ENCODE measurements around the gene CMTM5.

The CMTM5 gene

GRCh38 chr14:23352506-23353432 lies 24.1 kb upstream of the CMTM5 start, which contains the start of gene SLC22A17:
TSS of gene SLC22A17 (minus strand) at chr14:23352887.
- no peaks in the 10 kb centered on the region for H3K9me3 Mint-ChIP-seq
- peaks cover 41% of the 10 kb centered on the region for H3K27me3 Mint-ChIP-seq
- H3K27ac Mint-ChIP-seq, result no peak within 1 kb of the TSS
- H3K36me3 Mint-ChIP-seq (ENCODE audit: low read depth), result no peaks in the 10 kb centered on the region
- H3K4me1 Mint-ChIP-seq (ENCODE audit: low read depth), result peaks cover 8% of the 10 kb centered on the region
- peak within 1 kb of the TSS; percentile 75 for H3K4me3 Mint-ChIP-seq

- Mint-ChIP-seq H3K27ac (no peak overlapping the region), H3K27me3 (peaks cover 41% of the 10 kb centered on the region), H3K9me3 (no peaks in the 10 kb centered on the region), H3K4me3 (peak overlapping the region; percentile 75), H3K36me3 (ENCODE audit: low read depth) (no peaks in the 10 kb centered on the region), H3K4me1 (ENCODE audit: low read depth) (peaks cover 8% of the 10 kb centered on the region)
Observed at GRCh38 chr14:23353433-23353780, 23.4 kb upstream of the CMTM5 start.

- H3K36me3 Mint-ChIP-seq (ENCODE audit: low read depth), result no peaks in the 10 kb centered on the region
- H3K27ac Mint-ChIP-seq, result no peak overlapping the region
- H3K4me1 Mint-ChIP-seq (ENCODE audit: low read depth), result peaks cover 8% of the 10 kb centered on the region
- H3K4me3 Mint-ChIP-seq, result no peak overlapping the region
- H3K9me3 Mint-ChIP-seq, result no peaks in the 10 kb centered on the region
- peaks cover 41% of the 10 kb centered on the region for H3K27me3 Mint-ChIP-seq
Observed at GRCh38 chr14:23354990-23355389, 21.9 kb upstream of the CMTM5 start.

- peaks cover 32% of the 10 kb centered on the region for H3K27me3 Mint-ChIP-seq
Observed at GRCh38 chr14:23355871-23356435, 20.9 kb upstream of the CMTM5 start.

GRCh38 chr14:23356662-23357061 lies 20.2 kb upstream of the CMTM5 start:
- Mint-ChIP-seq H3K27me3 (peaks cover 27% of the 10 kb centered on the region), H3K4me3 (no peak overlapping the region), H3K27ac (no peak overlapping the region), H3K4me1 (ENCODE audit: low read depth) (peaks cover 4% of the 10 kb centered on the region), H3K9me3 (no peaks in the 10 kb centered on the region), H3K36me3 (ENCODE audit: low read depth) (no peaks in the 10 kb centered on the region)

More at GRCh38 chr14:23355871-23356435, 20.9 kb upstream of the CMTM5 start:
- Mint-ChIP-seq H3K36me3 (ENCODE audit: low read depth) (no peaks in the 10 kb centered on the region), H3K4me1 (ENCODE audit: low read depth) (peaks cover 8% of the 10 kb centered on the region), H3K27ac (no peak overlapping the region), H3K9me3 (no peaks in the 10 kb centered on the region), H3K4me3 (no peak overlapping the region)

- H3K27ac Mint-ChIP-seq, result no peak overlapping the region
- H3K4me1 Mint-ChIP-seq (ENCODE audit: low read depth), result peaks cover 4% of the 10 kb centered on the region
- no peaks in the 10 kb centered on the region for H3K36me3 Mint-ChIP-seq (ENCODE audit: low read depth)
- H3K4me3 Mint-ChIP-seq, result no peak overlapping the region
- no peaks in the 10 kb centered on the region for H3K9me3 Mint-ChIP-seq
- peaks cover 27% of the 10 kb centered on the region for H3K27me3 Mint-ChIP-seq
Observed at GRCh38 chr14:23357261-23357660, 19.6 kb upstream of the CMTM5 start.

GRCh38 chr14:23358042-23358441 lies 18.8 kb upstream of the CMTM5 start:
- Mint-ChIP-seq H3K27me3 (peaks cover 25% of the 10 kb centered on the region), H3K4me1 (ENCODE audit: low read depth) (peaks cover 1% of the 10 kb centered on the region), H3K36me3 (ENCODE audit: low read depth) (no peaks in the 10 kb centered on the region), H3K4me3 (no peak overlapping the region), H3K27ac (no peak overlapping the region), H3K9me3 (no peaks in the 10 kb centered on the region)

GRCh38 chr14:23358553-23359166 lies 18.2 kb upstream of the CMTM5 start:
- no peak overlapping the region for H3K4me3 Mint-ChIP-seq
- no peaks in the 10 kb centered on the region for H3K4me1 Mint-ChIP-seq (ENCODE audit: low read depth)
- no peaks in the 10 kb centered on the region for H3K36me3 Mint-ChIP-seq (ENCODE audit: low read depth)
- peaks cover 22% of the 10 kb centered on the region for H3K27me3 Mint-ChIP-seq
- H3K9me3 Mint-ChIP-seq, result no peaks in the 10 kb centered on the region
- no peak overlapping the region for H3K27ac Mint-ChIP-seq

GRCh38 chr14:23359167-23359626 lies 17.6 kb upstream of the CMTM5 start:
- Mint-ChIP-seq H3K4me3 (no peak overlapping the region), H3K4me1 (ENCODE audit: low read depth) (no peaks in the 10 kb centered on the region), H3K27me3 (peaks cover 20% of the 10 kb centered on the region), H3K36me3 (ENCODE audit: low read depth) (no peaks in the 10 kb centered on the region), H3K9me3 (no peaks in the 10 kb centered on the region), H3K27ac (no peak overlapping the region)

- Mint-ChIP-seq H3K27ac (no peak overlapping the region), H3K27me3 (peaks cover 24% of the 10 kb centered on the region), H3K4me3 (no peak overlapping the region), H3K36me3 (ENCODE audit: low read depth) (no peaks in the 10 kb centered on the region), H3K9me3 (no peaks in the 10 kb centered on the region), H3K4me1 (ENCODE audit: low read depth) (no peaks in the 10 kb centered on the region)
Observed at GRCh38 chr14:23359722-23360447, 17.0 kb upstream of the CMTM5 start.

- H3K4me1 Mint-ChIP-seq (ENCODE audit: low read depth), result no peaks in the 10 kb centered on the region
- H3K36me3 Mint-ChIP-seq (ENCODE audit: low read depth), result no peaks in the 10 kb centered on the region
- no peak overlapping the region for H3K27ac Mint-ChIP-seq
- no peak overlapping the region for H3K4me3 Mint-ChIP-seq
- H3K9me3 Mint-ChIP-seq, result no peaks in the 10 kb centered on the region
- H3K27me3 Mint-ChIP-seq, result peaks cover 22% of the 10 kb centered on the region
Observed at GRCh38 chr14:23360496-23360895, 16.4 kb upstream of the CMTM5 start.

- Mint-ChIP-seq H3K4me1 (ENCODE audit: low read depth) (no peaks in the 10 kb centered on the region), H3K9me3 (no peaks in the 10 kb centered on the region), H3K4me3 (no peak overlapping the region), H3K27me3 (peaks cover 17% of the 10 kb centered on the region), H3K27ac (no peak overlapping the region), H3K36me3 (ENCODE audit: low read depth) (no peaks in the 10 kb centered on the region)
Observed at GRCh38 chr14:23361320-23361719, 15.5 kb upstream of the CMTM5 start.

- H3K36me3 Mint-ChIP-seq (ENCODE audit: low read depth), result no peaks in the 10 kb centered on the region
- H3K27me3 Mint-ChIP-seq, result peaks cover 19% of the 10 kb centered on the region
- no peak overlapping the region for H3K4me3 Mint-ChIP-seq
Observed at GRCh38 chr14:23361763-23362162, 15.1 kb upstream of the CMTM5 start.

GRCh38 chr14:23362200-23362599 lies 14.6 kb upstream of the CMTM5 start:
- Mint-ChIP-seq H3K4me3 (no peak overlapping the region), H3K27ac (no peak overlapping the region), H3K27me3 (peaks cover 24% of the 10 kb centered on the region)

More at GRCh38 chr14:23361763-23362162, 15.1 kb upstream of the CMTM5 start:
- Mint-ChIP-seq H3K9me3 (no peaks in the 10 kb centered on the region), H3K4me1 (ENCODE audit: low read depth) (no peaks in the 10 kb centered on the region), H3K27ac (no peak overlapping the region)

More at GRCh38 chr14:23362200-23362599, 14.6 kb upstream of the CMTM5 start:
- Mint-ChIP-seq H3K4me1 (ENCODE audit: low read depth) (no peaks in the 10 kb centered on the region), H3K36me3 (ENCODE audit: low read depth) (no peaks in the 10 kb centered on the region), H3K9me3 (no peaks in the 10 kb centered on the region)
